T follicular helper cell (primary cell): ENCODE results near the gene PAWR.
"Not testable (repeated sequence)": the region's sequence is repeated elsewhere in the genome, so short reads cannot be mapped to it uniquely, and the experiment has no call there.

ENCODE experiments used
- DNase-seq: peaks from one replicate; pipeline ENCODE4 v3.0.0-alpha.2; 2020; ENCODE audit warnings: low read depth

The PAWR gene

GRCh38 chr12:79686171-79686570, 4.6 kb downstream of the PAWR start:
- no peak for DNase-seq

GRCh38 chr12:79685068-79685467, 5.7 kb downstream of the PAWR start:
- DNase-seq: no peak

GRCh38 chr12:79684338-79684737, 6.4 kb downstream of the PAWR start:
- not testable (repeated sequence) for DNase-seq

DNA sequence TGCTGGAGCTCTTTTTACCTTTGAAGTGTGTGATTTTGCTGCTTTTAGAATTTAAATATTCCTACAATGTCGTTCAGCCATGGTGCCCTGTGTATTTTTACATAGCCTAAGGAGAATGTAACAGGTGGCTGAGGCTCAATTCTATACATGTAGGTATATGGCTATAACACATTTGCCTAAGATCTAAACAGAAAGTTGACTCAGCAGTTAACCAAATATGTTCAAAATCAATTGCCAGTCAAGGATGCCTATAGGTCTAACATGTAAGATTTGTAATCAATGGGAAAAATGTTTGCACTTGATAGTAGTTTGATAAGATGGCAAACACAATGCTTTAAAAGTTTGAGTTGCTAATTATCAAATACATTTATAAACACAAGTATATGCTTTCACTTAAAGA, 8.2 kb downstream of the PAWR start:
- DNase-seq: no peak

GRCh38 chr12:79681008-79681590, 9.7 kb downstream of the PAWR start:
- DNase-seq: no peak

- DNase-seq: no peak
Measured at GRCh38 chr12:79680051-79680450, 10.7 kb downstream of the PAWR start.

GRCh38 chr12:79678306-79678705, 12.5 kb downstream of the PAWR start:
- DNase-seq: no peak

- no peak for DNase-seq
Measured at GRCh38 chr12:79677672-79678071, 13.1 kb downstream of the PAWR start.

- no peak for DNase-seq
Measured at GRCh38 chr12:79676579-79676978, 14.2 kb downstream of the PAWR start.

- DNase-seq: no peak
Measured at GRCh38 chr12:79674629-79675028, 16.1 kb downstream of the PAWR start.

DNA sequence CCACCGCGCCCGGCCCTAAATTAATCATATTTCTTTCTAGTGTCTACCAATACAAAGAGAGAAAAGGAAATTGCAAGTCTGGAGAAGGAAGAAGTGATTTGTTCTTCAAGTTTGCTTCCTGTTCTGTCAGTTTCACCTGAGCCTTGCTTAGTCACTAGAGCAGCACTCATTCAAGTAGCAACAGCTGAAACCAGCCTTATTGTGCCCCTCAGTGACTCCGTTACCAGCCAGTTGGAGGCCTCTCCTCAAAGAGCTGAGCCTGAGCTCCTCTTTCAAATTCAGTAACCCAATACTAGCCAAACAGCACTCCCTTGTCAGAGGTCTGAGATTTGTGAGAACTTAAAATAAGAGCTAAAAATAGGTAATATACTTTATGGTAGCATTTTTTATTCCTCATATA, 17.4 kb downstream of the PAWR start:
- DNase-seq: no peak

DNA sequence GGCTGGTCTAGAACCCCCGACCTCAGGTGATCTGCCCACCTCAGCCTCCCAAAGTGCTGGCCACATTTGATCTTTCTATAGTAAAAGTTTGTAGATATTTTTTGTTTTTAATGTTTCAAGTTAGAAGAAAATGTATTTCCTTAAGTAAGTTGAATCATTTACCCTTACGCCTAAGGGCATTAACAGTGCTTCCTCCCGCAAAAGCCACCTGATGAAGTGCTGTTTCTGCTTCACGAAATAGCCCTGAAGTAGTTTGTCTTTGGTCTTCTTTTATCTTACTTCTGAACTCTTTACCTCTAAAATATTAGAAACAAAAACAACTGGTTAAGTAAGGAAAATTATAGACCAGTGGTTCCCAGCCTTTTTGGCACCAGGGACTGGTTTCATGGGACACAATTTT, 22.7 kb downstream of the PAWR start:
- no peak for DNase-seq

DNA sequence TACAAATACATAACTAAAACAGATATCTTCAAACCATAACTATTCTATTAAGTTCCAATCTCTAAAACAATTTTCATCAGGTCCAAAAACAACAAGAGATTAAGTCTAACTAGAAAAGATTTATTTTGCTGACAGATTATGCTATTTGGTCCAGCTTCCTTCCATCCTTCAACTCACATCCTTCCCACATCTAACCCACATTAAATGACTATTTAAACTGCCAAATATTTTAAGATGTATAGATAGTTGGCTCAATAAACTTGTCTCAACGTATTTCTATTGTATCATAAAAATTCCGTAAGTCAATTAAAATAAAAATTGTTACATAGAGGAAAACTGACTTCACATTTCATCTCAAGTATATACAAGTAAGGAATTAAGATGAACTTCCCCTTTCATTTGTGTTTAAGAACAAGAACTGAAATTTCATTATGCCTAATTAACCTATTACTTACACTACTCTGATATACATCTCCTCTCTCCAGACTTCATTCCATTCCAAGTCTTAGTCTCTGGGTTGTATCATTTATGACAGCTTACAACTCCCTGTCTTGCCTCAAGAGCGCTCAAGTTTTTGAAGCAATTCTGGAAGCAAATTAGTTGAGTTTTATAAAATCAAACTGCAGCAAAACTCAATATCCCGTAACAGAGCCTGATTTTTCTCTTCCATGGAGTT, 25.4 kb downstream of the PAWR start:
- no peak for DNase-seq

- DNase-seq: no peak
Measured at GRCh38 chr12:79664518-79664917, 26.2 kb downstream of the PAWR start.

- no peak for DNase-seq
Measured at GRCh38 chr12:79662046-79662811, 28.5 kb downstream of the PAWR start.

DNA sequence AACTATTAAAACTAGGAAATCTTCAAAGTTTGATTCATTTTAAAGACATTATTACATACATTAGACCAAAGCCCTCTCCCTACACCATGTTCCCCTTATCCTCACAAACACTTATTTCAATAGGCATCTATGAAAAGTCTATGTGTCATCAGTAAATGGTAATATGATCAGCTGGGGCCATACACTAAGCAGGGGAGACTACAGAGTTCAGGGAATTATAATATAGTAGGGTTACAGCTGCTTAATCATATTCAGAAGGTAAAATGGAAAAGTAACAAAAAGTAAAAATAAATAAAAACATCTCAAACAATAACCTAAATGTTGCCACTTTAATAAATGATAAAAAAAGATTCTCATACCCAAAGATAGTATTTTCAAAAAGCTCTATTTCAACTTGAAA, 29.1 kb downstream of the PAWR start:
- DNase-seq: no peak

DNA sequence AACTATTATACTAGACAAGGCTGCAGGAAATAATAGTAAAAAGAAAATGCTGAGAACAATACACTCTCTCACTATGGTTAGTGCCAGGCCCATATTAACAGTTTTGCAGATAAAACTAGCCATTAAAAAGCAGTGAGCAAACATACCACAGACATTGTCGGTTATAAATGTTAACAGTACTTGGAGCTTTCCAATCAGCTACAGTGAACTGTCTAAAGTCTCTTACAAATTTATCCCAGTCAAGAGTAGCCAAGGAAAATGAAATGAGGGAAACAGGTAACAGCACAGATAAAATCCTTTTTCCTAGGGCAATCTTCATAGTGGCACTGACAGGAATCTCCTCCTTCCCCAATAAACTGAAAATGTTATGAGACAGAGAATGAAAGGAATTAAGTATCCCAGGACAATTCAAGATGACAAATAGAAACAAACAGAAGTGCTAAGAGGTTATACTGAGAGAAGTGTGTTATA, 30.8 kb downstream of the PAWR start:
- DNase-seq: no peak

DNA sequence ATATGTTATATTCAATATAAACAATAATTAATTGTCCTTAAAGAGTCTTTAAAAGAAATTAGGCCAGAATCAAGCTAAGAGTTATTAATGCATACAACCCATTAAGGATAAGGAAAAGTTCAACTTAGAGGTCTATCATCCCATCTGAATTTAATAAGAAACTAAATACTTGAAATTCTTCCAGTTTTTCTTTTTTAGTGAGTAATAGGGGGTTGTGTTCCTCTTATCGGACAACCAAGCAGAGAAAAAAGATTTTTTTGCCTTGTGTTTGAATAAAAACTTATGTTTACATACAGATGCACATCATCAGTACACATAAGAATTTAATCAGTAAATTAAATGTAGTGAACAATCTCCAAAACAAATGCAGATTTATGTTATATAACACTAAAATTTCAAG, 32.5 kb downstream of the PAWR start:
- no peak for DNase-seq

- DNase-seq: no peak
Measured at GRCh38 chr12:79657136-79657535, 33.6 kb downstream of the PAWR start.

DNA sequence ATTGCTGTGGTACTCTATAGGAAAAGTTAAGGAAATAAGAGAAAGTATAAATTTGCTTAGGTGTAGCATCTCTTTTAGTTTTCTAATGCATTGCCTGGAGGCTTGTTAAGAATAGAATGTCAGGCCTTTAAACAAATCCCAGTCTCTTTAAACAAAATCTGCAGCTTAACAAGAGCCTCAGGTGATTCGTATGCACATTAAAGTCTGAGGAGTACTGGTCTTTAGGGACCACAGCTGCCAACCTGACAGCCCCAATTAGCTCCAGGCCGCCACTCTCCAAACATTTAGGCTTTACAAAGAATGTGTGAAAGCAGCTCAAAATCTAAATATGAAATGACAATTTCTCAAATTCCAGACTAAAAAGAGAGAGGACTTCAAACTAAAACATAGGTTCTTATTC, 35.7 kb downstream of the PAWR start:
- DNase-seq: no peak

- DNase-seq: no peak
Measured at GRCh38 chr12:79652521-79652920, 38.2 kb downstream of the PAWR start.

DNA sequence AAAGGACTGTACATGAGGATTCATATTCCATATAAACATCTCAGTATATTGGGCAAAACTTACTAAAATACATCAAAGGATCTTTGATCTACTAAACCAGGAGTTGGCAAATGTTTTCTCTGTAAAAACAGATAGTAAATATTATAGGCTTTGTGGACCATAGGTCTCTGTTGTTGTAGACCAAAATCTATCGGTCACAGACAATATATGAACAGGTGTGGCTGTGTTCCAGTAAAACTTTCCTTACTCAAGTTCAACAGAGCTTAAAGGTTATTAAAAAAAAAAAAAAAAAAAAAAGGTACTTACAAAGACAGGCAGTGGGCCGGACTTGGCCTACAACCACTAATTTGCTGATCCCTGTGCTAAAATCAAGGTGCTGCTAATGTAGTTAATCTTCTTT, 40.3 kb downstream of the PAWR start:
- DNase-seq: no peak

- no peak for DNase-seq
Measured at GRCh38 chr12:79648881-79649280, 41.9 kb downstream of the PAWR start.
